ENCODE results near the gene CUL7.
"Not testable (repeated sequence)": the region's sequence is repeated elsewhere in the genome, so short reads cannot be mapped to it uniquely, and the experiment has no call there.

The CUL7 gene

GRCh38 chr6:43009124-43009523 is 44.5 kb downstream of the CUL7 start:
- Histone ChIP-seq H3K4me3 (no peak overlapping the region), H3K27ac (no peak overlapping the region)
- DNase-seq (ENCODE audit: low spot score), result no peak
- no peak for TF ChIP-seq CTCF (IDR thresholded peaks at IDR 0.05)

- TF ChIP-seq CTCF (IDR thresholded peaks at IDR 0.05), result no peak
- no peak for DNase-seq (ENCODE audit: low spot score)
- no peak overlapping the region for H3K4me3 ChIP-seq
- H3K27ac ChIP-seq, result no peak overlapping the region
Measured at GRCh38 chr6:43007126-43007525, 46.5 kb downstream of the CUL7 start.

- Histone ChIP-seq H3K4me3 (no peak overlapping the region), H3K27ac (no peak overlapping the region)
- no peak for TF ChIP-seq CTCF (IDR thresholded peaks at IDR 0.05)
- no peak for DNase-seq (ENCODE audit: low spot score)
Measured at GRCh38 chr6:43006251-43006650, 47.4 kb downstream of the CUL7 start.

- DNase-seq (ENCODE audit: low spot score), result no peak
- TF ChIP-seq CTCF (IDR thresholded peaks at IDR 0.05), result no peak
- no peak overlapping the region for H3K27ac ChIP-seq
- no peak overlapping the region for H3K4me3 ChIP-seq
Measured at GRCh38 chr6:43005844-43006243, 47.8 kb downstream of the CUL7 start.

GRCh38 chr6:43001843-43002242 is 51.8 kb downstream of the CUL7 start:
- Histone ChIP-seq H3K27ac (no peak overlapping the region), H3K4me3 (no peak overlapping the region)
- no peak for DNase-seq (ENCODE audit: low spot score)
- no peak for TF ChIP-seq CTCF (IDR thresholded peaks at IDR 0.05)

GRCh38 chr6:42998205-42998604 is 55.4 kb downstream of the CUL7 start:
- H3K27ac ChIP-seq; DNase-seq (ENCODE audit: low spot score); H3K4me3 ChIP-seq: not testable (repeated sequence)

GRCh38 chr6:42996513-42996912 is 57.1 kb downstream of the CUL7 start:
- H3K27ac ChIP-seq, result no peak overlapping the region

More at GRCh38 chr6:42996513-42996912, 57.1 kb downstream of the CUL7 start:
- no peak for TF ChIP-seq CTCF (IDR thresholded peaks at IDR 0.05)
- no peak for DNase-seq (ENCODE audit: low spot score)
- no peak overlapping the region for H3K4me3 ChIP-seq

Data from coronary artery (tissue), 2 donors.